ENCODE results near the gene FKBP2.
A peak's percentile ranks its signal among the peaks of the same experiment; 100 is the strongest.

The FKBP2 gene

GRCh38 chr11:64250415-64251015, 9.6 kb downstream of the FKBP2 start:
- no peak for DNase-seq

GRCh38 chr11:64251016-64251752, 10.3 kb downstream of the FKBP2 start, which contains the start of gene PLCB3:
PLCB3 (plus strand) TSS chr11:64251530; CDS start chr11:64251650, 120 bp downstream.
- peak; percentile 93 for DNase-seq

- DNase-seq, result no peak
Observed at GRCh38 chr11:64251753-64252002, 10.8 kb downstream of the FKBP2 start.

GRCh38 chr11:64252003-64252872, 11.3 kb downstream of the FKBP2 start:
- DNase-seq, result peak; percentile 63

- DNase-seq, result no peak
Observed at GRCh38 chr11:64253043-64253442, 12.1 kb downstream of the FKBP2 start.

GRCh38 chr11:64253481-64253880, 12.6 kb downstream of the FKBP2 start:
- DNase-seq, result no peak

- no peak for DNase-seq
Observed at GRCh38 chr11:64254326-64254725, 13.4 kb downstream of the FKBP2 start.

- DNase-seq, result no peak
Observed at GRCh38 chr11:64255135-64256128, 14.5 kb downstream of the FKBP2 start.

- no peak for DNase-seq
Observed at GRCh38 chr11:64256300-64256699, 15.4 kb downstream of the FKBP2 start.

GRCh38 chr11:64258356-64258755, 17.5 kb downstream of the FKBP2 start:
- no peak for DNase-seq

- no peak for DNase-seq
Observed at GRCh38 chr11:64258946-64259532, 18.1 kb downstream of the FKBP2 start.

GRCh38 chr11:64259533-64260067, 18.7 kb downstream of the FKBP2 start:
- no peak for DNase-seq

GRCh38 chr11:64260147-64260708, 19.3 kb downstream of the FKBP2 start:
- no peak for DNase-seq

GRCh38 chr11:64261556-64262080, 20.7 kb downstream of the FKBP2 start:
- DNase-seq, result no peak

- DNase-seq, result no peak
Observed at GRCh38 chr11:64262271-64263002, 21.5 kb downstream of the FKBP2 start.

- DNase-seq, result no peak
Observed at GRCh38 chr11:64263021-64263946, 22.4 kb downstream of the FKBP2 start.

GRCh38 chr11:64263947-64264317, 23.0 kb downstream of the FKBP2 start:
- no peak for DNase-seq

GRCh38 chr11:64264371-64264852, 23.5 kb downstream of the FKBP2 start:
- DNase-seq, result no peak
